Liver (tissue), 9 donors: ENCODE data around the gene CCND1. TPM values are rescaled to one million over a fixed set of nuclear protein-coding genes. Genes with fewer than 3 reads are reported as not detected.
A peak's percentile ranks its signal among the peaks of the same experiment; 100 is the strongest.

Experiments
- DNase-seq: peaks from one replicate; pipeline ENCODE4 v3.0.0-alpha.2; 2017; ENCODE audit warnings: low spot score
- H3K27ac ChIP-seq, 2 donors: one replicate each; pipeline ENCODE4 v1.7.0; 2013; ENCODE audit warnings: inconsistent platforms in 2 of 2, low read length in 2 of 2, control low read depth in 1 of 2, low read depth in 1 of 2, mild to moderate bottlenecking in 1 of 2
- H3K27me3 ChIP-seq, 4 donors: one replicate each; pipeline versions ENCODE4 v1.6.1 to v1.7.0; 2013; ENCODE audit warnings: low read length in 3 of 4, inconsistent platforms in 1 of 4, mild to moderate bottlenecking in 1 of 4, moderate library complexity in 1 of 4; ENCODE audit not compliant: control insufficient read depth in 4 of 4, insufficient read depth in 4 of 4
- H3K36me3 ChIP-seq, 4 donors: one replicate each; pipeline versions ENCODE4 v1.6.1 to v1.7.0; 2013; ENCODE audit warnings: low read length in 3 of 4, mild to moderate bottlenecking in 3 of 4, low read depth in 1 of 4, moderate library complexity in 1 of 4; ENCODE audit not compliant: control insufficient read depth in 4 of 4, insufficient read depth in 3 of 4
- H3K4me1 ChIP-seq, 4 donors: one replicate each; pipeline versions ENCODE4 v1.6.1 to v1.7.0; 2013; ENCODE audit warnings: low read length in 3 of 4, mild to moderate bottlenecking in 3 of 4, moderate library complexity in 1 of 4; ENCODE audit not compliant: control insufficient read depth in 4 of 4, insufficient read depth in 4 of 4
- H3K4me3 ChIP-seq, 3 donors: one replicate each; pipeline versions ENCODE4 v1.6.1 to v1.7.0; 2013; ENCODE audit warnings: low read length in 3 of 3, control low read depth in 1 of 3, low read depth in 1 of 3, mild to moderate bottlenecking in 1 of 3
- H3K9ac ChIP-seq, 2 donors: one replicate each; pipeline ENCODE4 v1.7.0; 2013; ENCODE audit warnings: low read length in 2 of 2, mild to moderate bottlenecking in 2 of 2, moderate library complexity in 2 of 2, control low read depth in 1 of 2, low read depth in 1 of 2
- H3K9me3 ChIP-seq, 4 donors: one replicate each; pipeline versions ENCODE4 v1.6.1 to v1.7.0; 2013; ENCODE audit warnings: low read length in 3 of 4; ENCODE audit not compliant: control insufficient read depth in 4 of 4
- EGR1 ChIP-seq, 2 donors: IDR thresholded peaks; 2 replicates each; pipeline ENCODE4 v1.6.1; 2016 to 2018; ENCODE audit warnings: antibody characterized with exemption in 2 of 2, low read depth in 2 of 2
- FOXA1 ChIP-seq: IDR thresholded peaks from 2 replicates; pipeline ENCODE4 v1.6.1; 2016; ENCODE audit warnings: antibody characterized with exemption
- FOXA2 ChIP-seq: IDR thresholded peaks from 2 replicates; pipeline ENCODE4 v1.6.1; 2016; ENCODE audit warnings: antibody characterized with exemption
- GABPA ChIP-seq, 2 donors: IDR thresholded peaks in 1 of 2; conservative IDR thresholded peaks in 1 of 2; 2 replicates each; pipeline ENCODE4 v1.6.1; 2016; ENCODE audit warnings: antibody characterized with exemption in 2 of 2, mild to moderate bottlenecking in 1 of 2, moderate library complexity in 1 of 2
- HNF4A ChIP-seq, 2 donors: conservative IDR thresholded peaks; 2 replicates each; pipeline ENCODE4 v1.6.1; 2016; ENCODE audit warnings: antibody characterized with exemption in 2 of 2, mild to moderate bottlenecking in 2 of 2
- HNF4G ChIP-seq: IDR thresholded peaks from 2 replicates; pipeline ENCODE4 v1.6.1; 2016; ENCODE audit warnings: antibody characterized with exemption
- JUND ChIP-seq, 2 donors: IDR thresholded peaks; 2 replicates each; pipeline ENCODE4 v1.6.1; 2016; ENCODE audit warnings: antibody characterized with exemption in 2 of 2
- MAX ChIP-seq: IDR thresholded peaks from 2 replicates; pipeline ENCODE4 v1.6.1; 2016; ENCODE audit warnings: antibody characterized with exemption
- NR2F2 ChIP-seq: IDR thresholded peaks from 2 replicates; pipeline ENCODE4 v1.6.1; 2016; ENCODE audit warnings: antibody characterized with exemption
- RAD21 ChIP-seq, 2 donors: IDR thresholded peaks; 2 replicates each; pipeline ENCODE4 v1.6.1; 2016; ENCODE audit warnings: antibody characterized with exemption in 2 of 2, mild to moderate bottlenecking in 2 of 2
- RXRA ChIP-seq, 2 donors: IDR thresholded peaks; 2 replicates each; pipeline ENCODE4 v1.6.1; 2017 to 2018; ENCODE audit warnings: antibody characterized with exemption in 2 of 2, mild to moderate bottlenecking in 1 of 2
- SP1 ChIP-seq: IDR thresholded peaks from 2 replicates; pipeline ENCODE4 v1.6.1; 2018; ENCODE audit warnings: antibody characterized with exemption, mild to moderate bottlenecking
- TAF1 ChIP-seq: conservative IDR thresholded peaks from 2 replicates; pipeline ENCODE4 v1.6.1; 2016; ENCODE audit warnings: antibody characterized with exemption, mild to moderate bottlenecking
- YY1 ChIP-seq: IDR thresholded peaks from 2 replicates; pipeline ENCODE4 v1.6.1; 2016; ENCODE audit warnings: antibody characterized with exemption, mild to moderate bottlenecking
- WGBS: extraction: QIAGEN DNeasy Blood & Tissue Kit; methylation state at CpG from one replicate; pipeline ENCODE4 v1.1.7; 2013; 5-methylcytosine and 5-hydroxymethylcytosine counted together
- polyA plus RNA-seq, 2 donors: library from polyadenylated mRNA; stranded (reverse) in 1 of 2; unstranded in 1 of 2; fragments of 200-250 nt in 1 of 2; fragments of >200 nt in 1 of 2; fragmentation: Nextera tagmentation in 1 of 2; extraction: Ambion mirVana in 1 of 2; gene quantifications; one replicate each; pipeline versions ENCODE4 v1.2.1 to v1.2.3, GENCODE V29; 2013 to 2015
- total RNA-seq, 2 donors: library from RNA; depleted of rRNA; stranded (reverse); fragments of >200 nt; gene quantifications; one replicate each; pipeline ENCODE4 v1.2.3, GENCODE V29; 2014
- TF ChIP-seq, protein P1 (sequence below): IDR thresholded peaks from 2 replicates; pipeline ENCODE4 v1.6.1; 2016; ENCODE audit warnings: antibody characterized with exemption
- donor health status: healthy.
- donor health status: healthy.
- donor health status: healthy.
- donor health status: healthy.
- donor health status: healthy.

CCND1 gene
- total and polyA plus RNA-seq, 4 donors = 28.9 to 100 (median 53.3) TPM

GRCh38 chr11:69674267-69674885 lies 33.4 kb downstream of the CCND1 start:
- TF ChIP-seq MAX = no peak
- no peak for TF ChIP-seq TAF1
- TF ChIP-seq RXRA (IDR thresholded peaks at IDR 0.05) = no peak
- Histone ChIP-seq H3K27ac (peak overlapping the region in 1 of 2 donors; percentile 74), H3K27me3 (no peaks in the 10 kb centered on the region), H3K36me3 (peaks cover 0 to 10% (median 4%) of the 10 kb centered on the region in 4 donors), H3K9ac (peak overlapping the region; percentile 0 to 92), H3K4me3 (peak overlapping the region; percentile 79 to 100 (median 97)), H3K9me3 (no peaks in the 10 kb centered on the region), H3K4me1 (peaks cover 3 to 22% (median 14%) of the 10 kb centered on the region in 4 donors)
- 19% methylated on average over 18 of the region's 18 CpGs for WGBS
- DNase-seq = peak; percentile 53

DNA sequence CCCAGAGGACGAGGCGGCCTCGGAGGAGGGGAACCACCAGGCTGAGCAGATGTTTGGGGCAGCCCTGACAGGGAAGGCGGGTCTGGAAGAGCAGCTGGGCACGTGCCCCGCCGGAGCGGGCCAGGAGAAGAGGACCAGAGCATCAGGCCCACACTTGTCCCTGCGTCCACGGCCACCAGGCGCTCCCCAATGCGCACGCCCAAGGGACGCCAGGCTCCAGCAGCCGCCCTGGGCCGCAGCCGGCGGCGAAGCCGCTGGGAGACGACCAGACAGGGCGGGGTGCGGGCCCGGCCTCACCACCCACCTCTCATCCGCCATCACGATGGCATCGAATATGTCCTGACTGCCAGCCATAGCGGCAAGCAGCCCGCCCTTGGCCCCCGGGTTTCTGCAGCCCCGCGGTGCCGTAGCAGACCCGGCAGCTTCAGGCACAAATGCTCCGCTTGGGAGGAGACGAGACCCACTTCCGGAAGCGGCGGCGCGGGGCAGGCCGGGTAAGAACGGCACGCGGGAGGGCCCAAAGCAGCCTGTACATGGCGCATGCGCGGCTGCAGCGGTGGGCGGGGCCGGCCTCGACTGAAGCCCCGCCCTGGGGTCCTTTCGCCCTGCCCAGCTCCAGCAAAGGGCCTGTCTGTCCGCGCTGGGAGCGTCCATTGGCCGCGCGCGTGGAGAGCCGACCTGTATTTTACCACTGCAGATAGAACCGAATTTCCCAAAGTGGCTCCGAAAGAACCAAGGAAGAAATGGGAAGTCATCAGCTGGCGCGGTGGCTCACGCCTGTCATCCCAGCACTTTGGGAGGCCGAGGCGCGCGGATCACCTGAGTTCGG lies 34.1 kb downstream of the CCND1 start, which contains the start of gene LTO1:
Gene LTO1 (minus strand): TSS at position 468 of the 829 bp plus-strand sequence. CDS start 114 bp downstream, at position 354.
- H3K9me3 ChIP-seq = no peaks in the 10 kb centered on the region
- 5% methylated on average over 72 of the region's 72 CpGs for WGBS
- H3K27me3 ChIP-seq = no peaks in the 10 kb centered on the region
- peaks cover 0 to 10% (median 4%) of the 10 kb centered on the region in 4 donors for H3K36me3 ChIP-seq
- H3K4me1 ChIP-seq = peaks cover 3 to 20% (median 13%) of the 10 kb centered on the region in 4 donors
- TF ChIP-seq SP1 = peak; percentile 57
- peak; percentile 6 to 16 for TF ChIP-seq RXRA (IDR thresholded peaks at IDR 0.05)
- no peak for TF ChIP-seq RAD21 (IDR thresholded peaks at IDR 0.05)
- peak; percentile 34 for TF ChIP-seq MAX
- no peak for TF ChIP-seq HNF4A (conservative IDR thresholded peaks at IDR 0.05)
- peak; percentile 16 for TF ChIP-seq FOXA1
- no peak for TF ChIP-seq EGR1 (IDR thresholded peaks at IDR 0.05; ENCODE audit: low read depth in 2 of 2)
- TF ChIP-seq TAF1 = no peak
- TF ChIP-seq, protein P1, sequence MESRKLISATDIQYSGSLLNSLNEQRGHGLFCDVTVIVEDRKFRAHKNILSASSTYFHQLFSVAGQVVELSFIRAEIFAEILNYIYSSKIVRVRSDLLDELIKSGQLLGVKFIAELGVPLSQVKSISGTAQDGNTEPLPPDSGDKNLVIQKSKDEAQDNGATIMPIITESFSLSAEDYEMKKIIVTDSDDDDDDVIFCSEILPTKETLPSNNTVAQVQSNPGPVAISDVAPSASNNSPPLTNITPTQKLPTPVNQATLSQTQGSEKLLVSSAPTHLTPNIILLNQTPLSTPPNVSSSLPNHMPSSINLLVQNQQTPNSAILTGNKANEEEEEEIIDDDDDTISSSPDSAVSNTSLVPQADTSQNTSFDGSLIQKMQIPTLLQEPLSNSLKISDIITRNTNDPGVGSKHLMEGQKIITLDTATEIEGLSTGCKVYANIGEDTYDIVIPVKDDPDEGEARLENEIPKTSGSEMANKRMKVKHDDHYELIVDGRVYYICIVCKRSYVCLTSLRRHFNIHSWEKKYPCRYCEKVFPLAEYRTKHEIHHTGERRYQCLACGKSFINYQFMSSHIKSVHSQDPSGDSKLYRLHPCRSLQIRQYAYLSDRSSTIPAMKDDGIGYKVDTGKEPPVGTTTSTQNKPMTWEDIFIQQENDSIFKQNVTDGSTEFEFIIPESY = peak; percentile 80
- no peak for TF ChIP-seq HNF4G
- TF ChIP-seq NR2F2 = no peak
- peak; percentile 27 for TF ChIP-seq FOXA2
- TF ChIP-seq YY1 = peak; percentile 91
- peak; percentile 23 to 87 for TF ChIP-seq GABPA (IDR thresholded peaks at IDR 0.05 in 1 of 2, conservative IDR thresholded peaks at IDR 0.05 in 1 of 2)
- H3K4me3 ChIP-seq = peak within 1 kb of the TSS; percentile 79 to 100 (median 97)
- peak within 1 kb of the TSS; percentile 0 to 92 for H3K9ac ChIP-seq
- peak within 1 kb of the TSS; percentile 45 to 74 for H3K27ac ChIP-seq
- peak; percentile 99 for DNase-seq

DNA sequence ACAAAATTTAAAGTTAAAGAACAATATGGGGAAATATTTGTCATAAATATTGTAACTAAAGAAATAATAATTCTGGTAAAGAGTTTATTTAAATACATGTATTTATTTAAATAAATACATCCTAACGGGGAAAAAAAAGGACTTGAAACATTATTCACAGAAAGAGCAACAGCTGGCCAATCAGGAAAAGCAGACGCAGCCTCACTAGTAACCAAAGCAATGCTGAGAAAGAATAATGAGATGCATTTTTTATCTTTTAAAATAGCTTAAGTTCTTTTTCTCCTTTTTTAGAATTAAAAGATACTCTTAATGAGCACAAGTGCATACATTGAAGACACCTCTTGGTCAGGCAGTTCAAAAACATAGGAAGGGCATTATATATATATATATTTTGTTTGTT lies 36.8 kb downstream of the CCND1 start:
- whole genome bisulfite sequencing = 76% methylated on average over 2 of the region's 2 CpGs
- no peaks in the 10 kb centered on the region for H3K9me3 ChIP-seq
- TF ChIP-seq NR2F2 (no peak), JUND (IDR thresholded peaks at IDR 0.05) (no peak), RXRA (IDR thresholded peaks at IDR 0.05) (no peak), SP1 (no peak), EGR1 (IDR thresholded peaks at IDR 0.05; ENCODE audit: low read depth in 2 of 2) (no peak)
- TF ChIP-seq, protein P1 = no peak
- peaks cover 3 to 15% (median 13%) of the 10 kb centered on the region in 4 donors for H3K4me1 ChIP-seq
- H3K36me3 ChIP-seq = no peaks in the 10 kb centered on the region
- H3K4me3 ChIP-seq = no peak overlapping the region
- H3K27ac ChIP-seq = no peak overlapping the region
- DNase-seq = no peak
- H3K27me3 ChIP-seq = no peaks in the 10 kb centered on the region
- no peak overlapping the region for H3K9ac ChIP-seq
